K562 (cell line): Measurements from ENCODE around the gene LMAN1L. TPM values are rescaled to one million over a fixed set of nuclear protein-coding genes. Genes with fewer than 3 reads are reported as not detected.
A peak's percentile ranks its signal among the peaks of the same experiment; 100 is the strongest.

ENCODE experiments used
- BRD9 ChIP-seq: fragments of 450-650 bp; IDR thresholded peaks from 2 replicates; pipeline ENCODE4 v1.6.1; 2018; ENCODE audit warnings: low read depth; ENCODE audit not compliant: partially characterized antibody
- CREM ChIP-seq: IDR thresholded peaks from 2 replicates; pipeline ENCODE4 v1.6.1; 2014; ENCODE audit warnings: antibody characterized with exemption, low read depth
- CTCFL ChIP-seq: IDR thresholded peaks from 2 replicates; pipeline ENCODE4 v1.6.1; 2011; ENCODE audit warnings: borderline replicate concordance, low read depth, mild to moderate bottlenecking, moderate library complexity, low read length; ENCODE audit not compliant: insufficient read depth, poor library complexity, severe bottlenecking
- HCFC1 ChIP-seq: IDR thresholded peaks from 2 replicates; pipeline ENCODE4 v1.6.1; 2012; ENCODE audit warnings: low read depth, low read length, improper control_type of control experiment
- HDAC2 ChIP-seq: fragments of 450-650 bp; IDR thresholded peaks from 2 replicates; pipeline ENCODE4 v1.6.1; 2016; ENCODE audit warnings: mild to moderate bottlenecking
- JUND ChIP-seq, 2 experiments: IDR thresholded peaks; 2 replicates in 1 of 2; 3 replicates in 1 of 2; pipeline ENCODE4 v1.6.1; 2011; ENCODE audit warnings: borderline replicate concordance in 2 of 2, low read depth in 2 of 2, low read length in 2 of 2, improper control_type of control experiment in 1 of 2, missing biosample characterization in 1 of 2, missing genetic modification characterization in 1 of 2, missing genetic modification reagents in 1 of 2
- MAFK ChIP-seq: IDR thresholded peaks from 2 replicates; pipeline ENCODE4 v1.6.1; 2011; ENCODE audit warnings: low read length, improper control_type of control experiment
- MAZ ChIP-seq, 2 experiments: fragments of 450-650 bp in 1 of 2; sonication (generic) in 1 of 2; formaldehyde crosslinking; IDR thresholded peaks in 1 of 2; conservative IDR thresholded peaks in 1 of 2; 2 replicates each; pipeline versions ENCODE4 v1.4.0 to v1.5.0; 2020; ENCODE audit warnings: mild to moderate bottlenecking in 1 of 2, missing genetic modification reagents in 1 of 2
- NCOA1 ChIP-seq: fragments of 450-650 bp; IDR thresholded peaks from 2 replicates; pipeline ENCODE4 v1.6.1; 2016; ENCODE audit warnings: low read depth
- NR2C2 ChIP-seq, 2 experiments: fragments of 200-800 bp in 1 of 2; sonication (Bioruptor generic) in 1 of 2; sonication (generic) in 1 of 2; formaldehyde crosslinking in 1 of 2; IDR thresholded peaks; 2 replicates each; pipeline versions ENCODE4 v1.6.1 to v1.8.0; 2016 to 2022; ENCODE audit warnings: mild to moderate bottlenecking in 1 of 2, missing compliant biosample characterization in 1 of 2, missing genetic modification characterization in 1 of 2, missing genetic modification reagents in 1 of 2
- PHF20 ChIP-seq: fragments of 450-650 bp; IDR thresholded peaks from 2 replicates; pipeline ENCODE4 v1.6.1; 2018; ENCODE audit not compliant: partially characterized antibody
- RREB1 ChIP-seq: fragments of 250-450 bp; sonication (Bioruptor Pico); IDR thresholded peaks from 2 replicates; pipeline ENCODE4 v1.4.0; 2020
- SMARCA5 ChIP-seq: fragments of 450-650 bp; IDR thresholded peaks from 2 replicates; pipeline ENCODE4 v1.6.1; 2016
- TAF9B ChIP-seq: fragments of 450-650 bp; IDR thresholded peaks from 2 replicates; pipeline ENCODE4 v1.6.1; 2018; ENCODE audit warnings: mild to moderate bottlenecking; ENCODE audit not compliant: partially characterized antibody
- XRCC5 ChIP-seq: fragments of 200-400 bp; formaldehyde crosslinking; IDR thresholded peaks from 2 replicates; pipeline ENCODE4 v1.6.1; 2017; ENCODE audit warnings: low read depth, mild to moderate bottlenecking, low read length
- ZNF316 ChIP-seq: fragments of 450-650 bp; IDR thresholded peaks from 2 replicates; pipeline ENCODE4 v1.6.1; 2016
- ZNF589 ChIP-seq: fragments of 200-800 bp; sonication (Bioruptor generic); IDR thresholded peaks from 2 replicates; pipeline ENCODE4 v1.6.1; 2016; ENCODE audit warnings: low read depth, missing genetic modification characterization, missing compliant biosample characterization
- polyA plus RNA-seq, 8 experiments: library from polyadenylated mRNA; depleted of rRNA in 4 of 8; stranded (reverse) in 5 of 8; unstranded in 3 of 8; fragments of >200 nt; fragmentation: Nextera tagmentation in 2 of 8; fragmentation: Illumina TruSeq in 1 of 8; extraction: Ambion mirVana in 2 of 8; extraction: Trizol in 1 of 8; gene quantifications; 2 replicates each; pipeline versions ENCODE4 v1.2.1 to v1.2.3, GENCODE V29; 2011 to 2014; ENCODE audit warnings: inconsistent platforms in 1 of 8, missing spikeins in 1 of 8
- total RNA-seq, 7 experiments: library from RNA; depleted of rRNA in 6 of 7; stranded (reverse); fragments of >200 nt in 6 of 7; fragmentation: Illumina TruSeq in 2 of 7; extraction: Trizol in 2 of 7; gene quantifications; 2 replicates each; pipeline versions ENCODE4 v1.2.1 to v1.2.3, GENCODE V29; 2011 to 2021; ENCODE audit warnings: low replicate concordance in 1 of 7
- TF ChIP-seq, protein P1 (sequence below), 3 experiments: fragments of 200-800 bp in 1 of 3; sonication (Bioruptor generic) in 1 of 3; sonication (generic) in 1 of 3; formaldehyde crosslinking in 1 of 3; IDR thresholded peaks; 2 replicates each; pipeline versions ENCODE4 v1.6.1 to v1.8.0; 2016 to 2022; ENCODE audit warnings: mild to moderate bottlenecking in 2 of 3, missing compliant biosample characterization in 2 of 3, missing genetic modification characterization in 2 of 3, missing genetic modification reagents in 1 of 3

LMAN1L gene
- total and polyA plus RNA-seq, 9 of the 15 experiments (the other 6 are each of a cell fraction or from before 2014, with no cell fraction given), result not detected

DNA sequence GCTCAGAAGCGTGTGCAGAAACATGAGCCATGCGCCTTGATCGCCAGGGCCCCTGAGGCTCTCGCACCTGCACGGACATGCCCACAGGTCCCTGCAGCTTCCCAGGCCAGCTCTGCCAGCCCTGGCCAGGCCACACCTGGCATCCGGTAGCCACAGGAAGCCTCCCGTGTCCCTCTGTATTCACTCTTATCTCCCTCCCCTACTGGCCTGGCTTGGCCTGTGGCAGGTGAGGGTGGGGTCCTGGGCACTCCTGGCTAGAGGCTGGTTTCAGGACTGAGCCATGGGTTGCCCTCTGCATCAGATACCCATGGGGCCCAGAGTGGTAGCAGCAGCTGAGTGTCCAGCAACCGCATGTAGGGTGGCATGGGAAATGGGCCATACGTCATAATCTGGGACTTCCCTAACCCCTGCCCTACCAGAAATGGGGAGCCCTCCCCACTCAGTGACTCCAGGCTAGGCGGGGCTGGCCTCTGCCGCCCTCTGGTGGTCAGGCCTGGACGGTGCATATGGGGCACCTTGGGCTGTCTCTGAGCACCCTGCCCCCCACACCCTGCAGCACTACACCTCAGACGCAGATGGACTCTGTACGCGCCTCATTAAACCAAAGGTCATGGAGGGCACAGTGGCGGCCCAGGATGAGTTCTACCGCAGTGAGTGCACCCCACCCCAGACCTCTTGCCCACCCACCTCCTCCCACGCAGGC is 12.6 kb upstream of the LMAN1L start (continued):
- TF ChIP-seq HCFC1, result 0 out of 2 replicates have a peak, but pooled peaks have one; percentile 11
- peak; percentile 87 for TF ChIP-seq CTCFL
- TF ChIP-seq NCOA1, result no peak
- TF ChIP-seq PHF20, result no peak
- TF ChIP-seq NR2C2 (CRISPR knock-in tag; IDR thresholded peaks at IDR 0.05), result 0 out of 2 replicates have a peak, but pooled peaks have one; percentile 41
- no peak for TF ChIP-seq NR2C2 (tag; IDR thresholded peaks at IDR 0.05)
- TF ChIP-seq ZNF316, result no peak
- peak; percentile 77 to 89 for TF ChIP-seq MAZ (CRISPR knock-in tag; conservative IDR thresholded peaks at IDR 0.05 in 1 of 2, IDR thresholded peaks at IDR 0.05 in 1 of 2)
- TF ChIP-seq MAFK, result no peak
- TF ChIP-seq CREM, result peak; percentile 79
- TF ChIP-seq, protein P1, sequence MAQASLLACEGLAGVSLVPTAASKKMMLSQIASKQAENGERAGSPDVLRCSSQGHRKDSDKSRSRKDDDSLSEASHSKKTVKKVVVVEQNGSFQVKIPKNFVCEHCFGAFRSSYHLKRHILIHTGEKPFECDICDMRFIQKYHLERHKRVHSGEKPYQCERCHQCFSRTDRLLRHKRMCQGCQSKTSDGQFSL (CRISPR knock-in tag; IDR thresholded peaks at IDR 0.05), result no peak
- TF ChIP-seq, protein P1 (tag; IDR thresholded peaks at IDR 0.05), result no peak
- TF ChIP-seq TAF9B, result no peak
- TF ChIP-seq SMARCA5, result no peak
- no peak for TF ChIP-seq ZNF589 (CRISPR knock-in tag)
- TF ChIP-seq BRD9, result no peak
- peak; percentile 31; the same call in 1 of the 2 replicates for TF ChIP-seq JUND (IDR thresholded peaks at IDR 0.05; ENCODE audit: borderline replicate concordance, low read depth, low read length)
- no peak; the same call in 2 of the 3 replicates for TF ChIP-seq JUND (tag; IDR thresholded peaks at IDR 0.05; ENCODE audit: borderline replicate concordance, low read depth, low read length)
- no peak for TF ChIP-seq HDAC2
- TF ChIP-seq XRCC5, result peak; percentile 91
- no peak for TF ChIP-seq RREB1 (CRISPR knock-in tag)
